A673 (cell line): Measurements from ENCODE around the gene C2CD3.

Experiments used
- CTCF ChIP-seq: fragments of 300-800, 200-600 bp; sonication (generic); conservative IDR thresholded peaks from 2 replicates; pipeline ENCODE4 v1.5.1; 2017; ENCODE audit warnings: low read depth, mild to moderate bottlenecking, antibody characterized with exemption, low read length, moderate library complexity, mixed read lengths
- EZH2 ChIP-seq: fragments of 200-600 bp; sonication (generic); IDR thresholded peaks from 2 replicates; pipeline ENCODE4 v1.6.1; 2017; ENCODE audit warnings: borderline replicate concordance, low read depth, mild to moderate bottlenecking, mixed read lengths, antibody characterized with exemption, low read length; ENCODE audit not compliant: poor library complexity, severe bottlenecking

DNA sequence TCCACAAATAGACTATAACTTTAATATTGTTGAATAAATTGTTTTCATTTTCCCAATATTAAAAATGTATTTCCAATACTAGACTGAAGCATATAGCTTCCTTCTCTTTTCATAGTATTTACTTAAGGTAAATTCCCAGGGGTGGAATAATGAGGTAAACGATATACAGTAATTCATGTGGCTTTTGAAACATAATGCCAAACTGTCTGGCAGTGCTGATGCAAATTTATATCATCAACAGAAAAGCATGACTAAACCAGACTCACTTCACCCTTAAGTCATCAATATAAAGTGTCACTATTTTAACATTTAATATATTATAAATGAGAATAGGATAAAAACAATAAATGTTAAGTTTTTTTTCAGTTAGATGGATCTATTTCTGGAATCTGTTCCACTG lies 13.6 kb downstream of the C2CD3 start:
- TF ChIP-seq CTCF (no peak), EZH2 (no peak)
